ENCODE results near the gene ZNF547.

The ZNF547 gene

GRCh38 chr19:57321751-57322150, 41.6 kb upstream of the ZNF547 start:
- peak overlapping the region; percentile 15 for H3K4me3 ChIP-seq (ENCODE audit: low read depth, low read length)
- no peak for TF ChIP-seq CTCF (IDR thresholded peaks at IDR 0.05; ENCODE audit: borderline replicate concordance, insufficient read depth, low read depth, low read length)

GRCh38 chr19:57324992-57325391, 38.4 kb upstream of the ZNF547 start:
- no peak overlapping the region for H3K4me3 ChIP-seq (ENCODE audit: low read depth, low read length)
- no peak for TF ChIP-seq CTCF (IDR thresholded peaks at IDR 0.05; ENCODE audit: borderline replicate concordance, insufficient read depth, low read depth, low read length)

DNA sequence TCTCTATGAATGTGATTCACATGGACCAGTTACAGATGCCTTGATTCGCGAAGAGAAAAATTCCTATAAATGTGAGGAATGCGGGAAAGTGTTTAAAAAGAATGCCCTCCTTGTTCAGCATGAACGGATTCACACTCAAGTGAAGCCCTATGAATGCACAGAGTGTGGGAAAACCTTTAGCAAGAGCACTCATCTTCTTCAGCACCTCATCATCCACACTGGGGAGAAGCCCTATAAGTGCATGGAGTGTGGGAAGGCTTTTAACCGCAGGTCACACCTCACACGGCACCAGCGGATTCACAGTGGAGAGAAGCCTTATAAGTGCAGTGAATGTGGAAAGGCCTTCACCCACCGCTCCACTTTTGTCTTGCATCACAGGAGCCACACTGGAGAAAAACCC, 35.4 kb upstream of the ZNF547 start:
- TF ChIP-seq CTCF (IDR thresholded peaks at IDR 0.05; ENCODE audit: borderline replicate concordance, insufficient read depth, low read depth, low read length) = no peak
- H3K4me3 ChIP-seq (ENCODE audit: low read depth, low read length) = no peak overlapping the region

GRCh38 chr19:57334191-57334590, 29.2 kb upstream of the ZNF547 start:
- no peak for TF ChIP-seq CTCF (IDR thresholded peaks at IDR 0.05; ENCODE audit: borderline replicate concordance, insufficient read depth, low read depth, low read length)
- H3K4me3 ChIP-seq (ENCODE audit: low read depth, low read length) = no peak overlapping the region

- H3K4me3 ChIP-seq (ENCODE audit: low read depth, low read length) = no peak overlapping the region
- no peak for TF ChIP-seq CTCF (IDR thresholded peaks at IDR 0.05; ENCODE audit: borderline replicate concordance, insufficient read depth, low read depth, low read length)
Observed at GRCh38 chr19:57338877-57339276, 24.5 kb upstream of the ZNF547 start.

DNA sequence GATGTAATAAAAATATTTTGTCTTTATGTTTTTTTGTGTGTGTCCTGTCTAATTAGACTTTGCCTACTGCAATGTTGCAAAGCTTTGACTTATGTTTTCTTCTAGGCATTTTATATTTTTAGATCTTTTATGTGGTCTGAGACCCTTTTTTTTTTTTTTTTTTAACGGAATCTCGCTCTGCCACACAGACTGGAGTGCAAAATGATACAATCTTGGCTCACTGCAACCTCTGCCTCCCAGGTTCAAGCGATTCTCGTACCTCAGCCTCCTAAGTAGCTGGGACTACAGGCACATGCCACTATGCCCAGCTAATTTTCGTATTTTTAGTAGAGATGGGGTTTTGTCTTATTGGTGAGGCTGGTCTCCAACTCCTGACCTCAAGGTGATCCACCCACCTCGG, 20.8 kb upstream of the ZNF547 start:
- TF ChIP-seq CTCF (IDR thresholded peaks at IDR 0.05; ENCODE audit: borderline replicate concordance, insufficient read depth, low read depth, low read length) = no peak
- H3K4me3 ChIP-seq (ENCODE audit: low read depth, low read length) = no peak overlapping the region

DNA sequence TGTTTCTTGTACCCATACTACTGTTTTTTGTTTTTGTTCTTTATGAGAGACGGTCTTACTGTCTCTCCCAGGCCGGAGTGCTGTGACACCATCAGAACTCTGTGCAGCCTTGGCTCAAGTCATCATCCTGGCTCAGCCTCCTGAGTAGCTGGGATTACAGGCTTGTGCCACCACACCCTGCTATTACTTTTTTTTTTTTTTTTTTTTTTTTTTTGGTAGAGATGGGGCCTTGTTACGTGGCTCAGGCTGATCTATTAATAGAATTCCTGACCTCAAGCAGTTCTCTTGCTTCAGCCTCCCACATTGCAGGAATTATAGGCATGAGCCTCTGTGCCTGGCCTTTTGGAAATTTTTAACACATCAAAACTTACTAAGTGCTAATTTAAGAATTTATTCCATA, 15.2 kb upstream of the ZNF547 start:
- H3K4me3 ChIP-seq (ENCODE audit: low read depth, low read length) = no peak overlapping the region
- no peak for TF ChIP-seq CTCF (IDR thresholded peaks at IDR 0.05; ENCODE audit: borderline replicate concordance, insufficient read depth, low read depth, low read length)

All from GM12875 (cell line).